Measurements from ENCODE around the gene CNKSR1.

Gene CNKSR1

DNA sequence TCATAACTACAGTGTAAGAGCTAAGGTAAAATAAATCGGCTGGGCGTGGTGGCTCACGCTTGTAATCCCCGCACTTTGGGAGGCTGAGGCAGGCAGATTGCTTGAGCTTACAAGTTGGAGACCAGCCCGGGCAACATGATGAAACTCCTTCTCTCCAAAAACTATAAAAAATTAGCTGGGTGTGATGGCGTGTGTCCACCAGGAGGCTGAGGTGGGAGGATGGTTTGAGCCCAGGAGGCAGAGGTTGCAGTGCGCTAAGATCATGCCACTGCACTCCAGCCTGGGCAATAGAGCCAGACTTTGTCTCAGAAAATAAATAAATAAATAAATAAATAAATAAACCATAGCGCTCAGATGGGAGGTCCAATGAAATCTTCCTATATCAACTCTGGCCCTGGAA is 35.1 kb upstream of the CNKSR1 start:
- H3K4me3 ChIP-seq (ENCODE audit: low read depth, low read length): no peak overlapping the region
- no peak for DNase-seq (ENCODE audit: low read depth)
- TF ChIP-seq, protein P1, sequence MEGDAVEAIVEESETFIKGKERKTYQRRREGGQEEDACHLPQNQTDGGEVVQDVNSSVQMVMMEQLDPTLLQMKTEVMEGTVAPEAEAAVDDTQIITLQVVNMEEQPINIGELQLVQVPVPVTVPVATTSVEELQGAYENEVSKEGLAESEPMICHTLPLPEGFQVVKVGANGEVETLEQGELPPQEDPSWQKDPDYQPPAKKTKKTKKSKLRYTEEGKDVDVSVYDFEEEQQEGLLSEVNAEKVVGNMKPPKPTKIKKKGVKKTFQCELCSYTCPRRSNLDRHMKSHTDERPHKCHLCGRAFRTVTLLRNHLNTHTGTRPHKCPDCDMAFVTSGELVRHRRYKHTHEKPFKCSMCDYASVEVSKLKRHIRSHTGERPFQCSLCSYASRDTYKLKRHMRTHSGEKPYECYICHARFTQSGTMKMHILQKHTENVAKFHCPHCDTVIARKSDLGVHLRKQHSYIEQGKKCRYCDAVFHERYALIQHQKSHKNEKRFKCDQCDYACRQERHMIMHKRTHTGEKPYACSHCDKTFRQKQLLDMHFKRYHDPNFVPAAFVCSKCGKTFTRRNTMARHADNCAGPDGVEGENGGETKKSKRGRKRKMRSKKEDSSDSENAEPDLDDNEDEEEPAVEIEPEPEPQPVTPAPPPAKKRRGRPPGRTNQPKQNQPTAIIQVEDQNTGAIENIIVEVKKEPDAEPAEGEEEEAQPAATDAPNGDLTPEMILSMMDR (conservative IDR thresholded peaks at IDR 0.05; ENCODE audit: low read depth, low read length): no peak

GRCh38 chr1:26145041-26145959 is 32.0 kb upstream of the CNKSR1 start:
- TF ChIP-seq, protein P1 (conservative IDR thresholded peaks at IDR 0.05; ENCODE audit: low read depth, low read length): peak; percentile 85
- no peak overlapping the region for H3K4me3 ChIP-seq (ENCODE audit: low read depth, low read length)
- DNase-seq (ENCODE audit: low read depth): peak; percentile 92

GRCh38 chr1:26145960-26146294 is 31.4 kb upstream of the CNKSR1 start:
- DNase-seq (ENCODE audit: low read depth): no peak
- H3K4me3 ChIP-seq (ENCODE audit: low read depth, low read length): no peak overlapping the region
- TF ChIP-seq, protein P1 (conservative IDR thresholded peaks at IDR 0.05; ENCODE audit: low read depth, low read length): no peak

DNA sequence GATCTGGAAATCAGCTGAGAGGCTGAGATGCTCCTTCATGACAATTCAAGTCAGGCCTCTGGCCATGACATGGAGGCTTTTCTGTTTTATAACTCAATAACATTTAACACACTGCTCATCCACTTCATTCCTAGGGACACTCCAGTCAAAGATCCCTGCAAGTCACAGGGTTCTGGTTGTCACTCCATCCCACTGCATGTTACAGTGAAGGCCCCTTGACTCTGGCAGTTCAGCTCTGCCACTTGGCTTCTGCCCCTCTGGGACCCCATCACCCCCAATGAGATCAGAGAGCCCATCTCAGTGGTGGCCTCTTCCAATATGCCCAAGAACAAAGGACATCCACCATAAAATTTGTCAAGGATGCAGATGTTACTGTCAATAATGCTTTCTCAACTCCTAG is 28.4 kb upstream of the CNKSR1 start:
- no peak for DNase-seq (ENCODE audit: low read depth)
- TF ChIP-seq, protein P1 (conservative IDR thresholded peaks at IDR 0.05; ENCODE audit: low read depth, low read length): no peak
- H3K4me3 ChIP-seq (ENCODE audit: low read depth, low read length): no peak overlapping the region

- TF ChIP-seq, protein P1 (conservative IDR thresholded peaks at IDR 0.05; ENCODE audit: low read depth, low read length): no peak
- H3K4me3 ChIP-seq (ENCODE audit: low read depth, low read length): no peak overlapping the region
- DNase-seq (ENCODE audit: low read depth): peak; percentile 40
These were observed 23.2 kb upstream of the CNKSR1 start for GRCh38 chr1:26153966-26154532.

DNA sequence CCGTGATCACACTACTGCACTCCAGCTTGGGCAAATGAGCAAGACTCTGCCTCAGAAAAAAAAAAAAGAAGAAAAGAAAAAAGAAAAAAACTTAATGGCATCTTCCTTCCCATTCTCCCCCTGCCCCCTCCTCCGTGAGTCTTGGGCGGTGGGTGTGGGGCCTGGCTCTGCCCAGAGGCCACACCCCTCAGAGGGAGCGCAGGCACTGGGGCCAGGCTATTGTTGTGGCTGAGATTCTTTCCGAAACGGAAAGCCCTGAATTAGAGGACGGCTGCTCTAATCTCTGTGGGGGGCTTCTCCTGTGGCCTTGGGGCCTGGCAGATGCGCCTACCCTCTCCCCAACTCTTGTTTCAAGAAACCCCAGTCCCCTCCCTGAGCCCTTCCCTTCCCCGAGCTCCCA is 22.5 kb upstream of the CNKSR1 start:
- no peak overlapping the region for H3K4me3 ChIP-seq (ENCODE audit: low read depth, low read length)
- TF ChIP-seq, protein P1 (conservative IDR thresholded peaks at IDR 0.05; ENCODE audit: low read depth, low read length): no peak

More for the DNA sequence above, 22.5 kb upstream of the CNKSR1 start:
- DNase-seq (ENCODE audit: low read depth): no peak
